Vagina (tissue), 2 donors: ENCODE measurements around the gene UMPS. TPM values are rescaled to one million over a fixed set of nuclear protein-coding genes. Genes with fewer than 3 reads are reported as not detected.
"Not testable (repeated sequence)": the region's sequence is repeated elsewhere in the genome, so short reads cannot be mapped to it uniquely, and the experiment has no call there.

ENCODE experiments used
- DNase-seq, 2 donors: peaks; one replicate each; pipeline ENCODE4 v3.0.0-alpha.2; 2017; ENCODE audit errors: extremely low spot score in 2 of 2
- H3K27ac ChIP-seq: fragments of 200-600 bp; sonication (generic); one replicate; pipeline ENCODE4 v1.5.1; 2019
- H3K27me3 ChIP-seq: fragments of 200-600 bp; sonication (generic); one replicate; pipeline ENCODE4 v1.5.1; 2019
- H3K36me3 ChIP-seq, 2 donors: fragments of 200-600 bp; sonication (generic); one replicate each; pipeline ENCODE4 v1.5.1; 2017 to 2019
- H3K4me1 ChIP-seq: fragments of 200-600 bp; sonication (generic); one replicate; pipeline ENCODE4 v1.5.1; 2019
- H3K4me3 ChIP-seq, 2 donors: fragments of 200-600 bp; sonication (generic); 1 replicate in 1 of 2; 2 replicates in 1 of 2; pipeline ENCODE4 v1.5.1; 2016 to 2019
- H3K9me3 ChIP-seq: fragments of 200-600 bp; sonication (generic); one replicate; pipeline ENCODE4 v1.5.1; 2019
- CTCF ChIP-seq, 3 experiments: fragments of 450-650 bp in 2 of 3; fragments of 200-600 bp in 1 of 3; sonication (generic) in 1 of 3; IDR thresholded peaks; one replicate each; pipeline ENCODE4 v1.5.1; 2017 to 2019; ENCODE audit warnings: antibody characterized with exemption in 3 of 3, mild to moderate bottlenecking in 2 of 3, moderate library complexity in 2 of 3
- POLR2A ChIP-seq, 2 donors: fragments of 450-650 bp; IDR thresholded peaks; one replicate each; pipeline ENCODE4 v1.6.1; 2017; ENCODE audit warnings: antibody characterized with exemption in 2 of 2, mild to moderate bottlenecking in 2 of 2, moderate library complexity in 2 of 2
- POLR2AphosphoS5 ChIP-seq, 2 donors: sonication (generic); formaldehyde crosslinking; IDR thresholded peaks; one replicate each; pipeline ENCODE4 v1.9.0; 2017; ENCODE audit warnings: antibody characterized with exemption in 2 of 2, mild to moderate bottlenecking in 2 of 2, low read depth in 1 of 2; ENCODE audit not compliant: insufficient read depth in 1 of 2
- intact Hi-C: fragments of 100-400 bp; cut with DNase I; formaldehyde crosslinking; loops from one replicate; pipeline ENCODE4 v1.15.1; 2023
- total RNA-seq: library from RNA; depleted of rRNA; stranded (reverse); fragments of >200 nt; gene quantifications from one replicate; pipeline ENCODE4 v1.2.3, GENCODE V29; 2016

Gene UMPS
- total RNA-seq, 1 donor from 2014 or later, result 13.3 TPM

DNA sequence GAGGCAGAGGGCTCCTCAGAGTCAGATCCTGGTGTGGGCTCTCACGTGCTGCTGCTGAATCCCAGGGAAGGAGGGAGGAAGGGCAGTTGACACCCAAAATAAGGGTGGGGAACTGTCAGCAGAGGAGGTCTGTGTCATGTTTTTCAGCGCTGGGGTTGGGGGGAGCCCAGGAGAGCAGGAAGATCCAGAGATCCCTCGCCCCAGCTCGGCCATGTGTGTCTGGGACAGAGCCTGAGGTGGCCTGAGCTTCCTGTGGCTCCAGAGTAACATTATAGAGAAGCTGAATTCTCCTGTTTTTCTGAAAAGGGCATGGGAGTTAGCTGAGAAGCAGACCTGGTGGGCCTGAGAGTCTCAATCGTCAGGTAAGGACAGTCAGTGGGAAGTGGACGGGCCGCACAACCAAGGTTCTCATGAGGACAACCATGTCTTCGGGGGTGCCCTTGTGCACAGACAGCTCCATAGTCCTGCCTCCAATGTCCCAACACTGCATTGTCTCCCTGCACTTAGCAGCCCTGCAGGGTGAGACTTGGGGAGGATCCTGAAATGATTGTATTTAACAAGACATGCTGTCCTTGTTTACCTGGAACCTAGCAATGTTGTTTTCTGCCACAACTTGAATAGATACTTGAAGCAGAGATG is 18.4 kb downstream of the UMPS start:
- TF ChIP-seq CTCF (IDR thresholded peaks at IDR 0.05), result no peak
- no peak for TF ChIP-seq POLR2A (IDR thresholded peaks at IDR 0.05)
- intact Hi-C loops, result no loop called here

GRCh38 chr3:124749877-124750276 is 19.6 kb downstream of the UMPS start:
- intact Hi-C loops, H3K4me1 ChIP-seq, H3K27ac ChIP-seq, DNase-seq, H3K27me3 ChIP-seq, H3K9me3 ChIP-seq, H3K36me3 ChIP-seq: not testable (repeated sequence)
- H3K4me3 ChIP-seq, result peak overlapping the region in 1 of 2 donors; percentile 16

More for the DNA sequence above, 18.4 kb downstream of the UMPS start:
- DNase-seq, result no peak
- H3K4me3 ChIP-seq, result no peak overlapping the region
- H3K36me3 ChIP-seq, result peaks cover 0 to 19% of the 10 kb centered on the region in 2 donors
- H3K9me3 ChIP-seq, result no peaks in the 10 kb centered on the region
- peaks cover 5% of the 10 kb centered on the region for H3K4me1 ChIP-seq
- H3K27me3 ChIP-seq, result no peaks in the 10 kb centered on the region
- no peak overlapping the region for H3K27ac ChIP-seq

DNA sequence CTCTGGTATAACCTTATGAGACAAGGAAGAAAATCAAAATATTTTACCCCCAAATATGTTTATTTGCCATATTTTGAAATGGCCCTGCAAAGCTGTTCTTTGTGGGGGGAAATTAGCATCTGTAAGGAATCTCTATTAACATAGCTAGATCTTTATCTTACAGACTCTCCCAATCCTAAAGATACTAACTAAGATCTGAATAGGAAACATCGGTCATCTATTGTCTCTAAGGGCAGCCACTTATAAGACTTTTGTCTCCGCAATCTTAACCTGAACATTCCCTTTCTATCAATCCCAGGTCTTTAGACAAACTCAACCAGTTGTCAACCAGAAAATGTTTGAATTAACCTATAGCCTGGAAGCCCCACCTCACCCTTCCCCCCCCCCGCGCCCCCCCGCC is 21.2 kb downstream of the UMPS start:
- no peaks in the 10 kb centered on the region for H3K36me3 ChIP-seq
- H3K9me3 ChIP-seq, result no peaks in the 10 kb centered on the region
- no peaks in the 10 kb centered on the region for H3K27me3 ChIP-seq
- H3K27ac ChIP-seq, result no peak overlapping the region
- TF ChIP-seq CTCF (IDR thresholded peaks at IDR 0.05) (no peak), POLR2A (IDR thresholded peaks at IDR 0.05) (no peak), POLR2AphosphoS5 (IDR thresholded peaks at IDR 0.05; ENCODE audit: insufficient read depth in 1 of 2, low read depth in 1 of 2) (no peak)
- H3K4me1 ChIP-seq, result peaks cover 5% of the 10 kb centered on the region
- H3K4me3 ChIP-seq, result no peak overlapping the region
- intact Hi-C loops, result no loop called here
- no peak for DNase-seq

- no peaks in the 10 kb centered on the region for H3K36me3 ChIP-seq
- H3K27ac ChIP-seq, result no peak overlapping the region
- no peaks in the 10 kb centered on the region for H3K27me3 ChIP-seq
- H3K9me3 ChIP-seq, result no peaks in the 10 kb centered on the region
- peak in 1 of 2 donors; percentile 32 for DNase-seq
- H3K4me3 ChIP-seq, result no peak overlapping the region
- H3K4me1 ChIP-seq, result peaks cover 4% of the 10 kb centered on the region
- TF ChIP-seq POLR2AphosphoS5 (IDR thresholded peaks at IDR 0.05; ENCODE audit: insufficient read depth in 1 of 2, low read depth in 1 of 2) (no peak), POLR2A (IDR thresholded peaks at IDR 0.05) (no peak), CTCF (IDR thresholded peaks at IDR 0.05) (no peak)
- intact Hi-C loops, result no loop called here
Observed at GRCh38 chr3:124752051-124752450, 21.8 kb downstream of the UMPS start.

DNA sequence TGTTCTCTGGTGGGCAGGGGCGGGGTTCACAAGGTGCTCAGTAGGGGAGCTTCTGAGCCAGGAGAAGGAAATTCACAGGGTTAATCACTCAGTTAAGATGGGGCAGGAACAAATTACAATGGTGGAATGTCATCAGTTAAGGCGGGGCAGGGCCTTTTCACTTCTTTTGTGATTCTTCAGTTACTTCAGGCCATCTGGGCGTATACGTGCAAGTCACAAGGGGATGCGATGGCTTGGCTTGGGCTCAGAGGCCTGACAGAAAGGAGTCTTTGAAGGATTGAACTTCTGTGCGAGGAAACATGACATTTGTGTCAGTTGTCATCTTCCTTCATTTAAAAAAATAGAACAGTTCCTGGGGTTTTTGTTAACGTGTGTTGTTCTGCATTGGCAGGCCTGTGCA is 27.7 kb downstream of the UMPS start:
- H3K9me3 ChIP-seq, H3K27ac ChIP-seq, H3K4me3 ChIP-seq, intact Hi-C loops, H3K36me3 ChIP-seq, H3K27me3 ChIP-seq: not testable (repeated sequence)
- H3K4me1 ChIP-seq, result peaks cover 20% of the 10 kb centered on the region
- peak in 1 of 2 donors; percentile 8 for DNase-seq

DNA sequence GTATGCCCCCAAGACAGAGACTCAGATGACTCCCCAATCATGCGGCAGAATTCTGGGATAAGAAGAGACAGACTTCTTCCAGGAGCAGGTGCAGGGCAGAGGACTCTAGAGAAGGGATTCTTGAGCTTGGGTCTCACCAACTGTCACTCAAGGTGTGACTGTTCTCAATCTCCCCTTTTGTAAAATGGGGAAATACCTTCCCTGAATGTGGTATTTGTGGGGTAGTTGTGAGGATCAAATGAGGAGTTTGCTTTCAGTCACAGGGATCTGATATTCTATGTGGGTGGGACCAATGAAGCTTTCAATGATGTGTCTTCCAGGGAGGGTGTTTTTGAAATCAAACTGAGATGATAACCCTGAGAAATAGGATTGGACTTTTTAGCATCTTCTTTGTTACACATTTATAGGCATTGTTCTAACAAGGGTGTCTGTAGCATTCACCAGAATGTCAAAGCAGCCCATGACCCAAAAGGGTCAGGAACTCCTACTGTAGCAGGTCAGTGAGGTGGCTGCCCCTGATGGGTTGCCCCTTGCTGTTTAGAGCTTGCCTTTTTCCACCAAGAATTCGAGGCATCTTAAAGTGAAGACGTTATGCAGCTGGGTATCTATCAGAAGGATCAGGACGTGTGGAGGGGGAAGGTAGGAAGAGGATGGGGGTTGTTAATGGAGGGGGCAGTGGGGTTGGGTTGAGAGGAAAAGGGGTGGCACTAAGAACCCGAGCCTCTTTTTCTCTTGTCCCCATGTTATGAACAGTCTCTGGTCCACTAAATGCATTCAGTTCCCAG is 28.8 kb downstream of the UMPS start:
- Histone ChIP-seq H3K36me3 (peaks cover 0 to 15% of the 10 kb centered on the region in 2 donors), H3K4me1 (peaks cover 20% of the 10 kb centered on the region), H3K27ac (no peak overlapping the region), H3K27me3 (no peaks in the 10 kb centered on the region), H3K4me3 (no peak overlapping the region), H3K9me3 (no peaks in the 10 kb centered on the region)
- intact Hi-C loops, result no loop called here
- TF ChIP-seq POLR2AphosphoS5 (IDR thresholded peaks at IDR 0.05; ENCODE audit: insufficient read depth in 1 of 2, low read depth in 1 of 2) (no peak), POLR2A (IDR thresholded peaks at IDR 0.05) (no peak), CTCF (IDR thresholded peaks at IDR 0.05) (no peak)
- no peak for DNase-seq
